Activated CD4-positive, alpha-beta T cell treated with anti-CD3 and anti-CD28 coated beads, Interleukin-2, amount 50 U/mL, for 1 hour (primary cell): ENCODE results near the gene CPVL.

ENCODE experiments used
- DNase-seq: peaks from one replicate; pipeline ENCODE4 v3.0.0-alpha.2; 2020

Gene CPVL

DNA sequence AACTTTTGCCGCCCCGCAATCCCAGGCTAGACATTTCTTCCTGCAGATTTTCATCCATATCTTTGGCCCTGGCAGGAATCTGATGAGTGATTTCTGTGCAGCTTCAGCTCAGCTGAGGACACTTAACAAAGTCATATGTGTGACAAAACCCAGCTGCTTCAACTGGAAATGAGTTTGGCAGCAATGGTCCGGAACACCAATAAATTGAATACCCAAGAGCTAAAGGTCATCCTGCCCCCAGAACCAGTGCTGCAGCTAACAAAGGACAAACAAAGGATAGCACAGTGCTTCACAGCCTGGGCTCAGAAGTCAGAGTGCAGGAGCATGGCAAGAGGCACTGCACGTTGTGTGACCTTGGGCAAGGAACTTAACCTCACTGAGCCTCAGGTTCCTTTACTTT, 148.2 kb downstream of the CPVL start:
- DNase-seq = no peak

DNA sequence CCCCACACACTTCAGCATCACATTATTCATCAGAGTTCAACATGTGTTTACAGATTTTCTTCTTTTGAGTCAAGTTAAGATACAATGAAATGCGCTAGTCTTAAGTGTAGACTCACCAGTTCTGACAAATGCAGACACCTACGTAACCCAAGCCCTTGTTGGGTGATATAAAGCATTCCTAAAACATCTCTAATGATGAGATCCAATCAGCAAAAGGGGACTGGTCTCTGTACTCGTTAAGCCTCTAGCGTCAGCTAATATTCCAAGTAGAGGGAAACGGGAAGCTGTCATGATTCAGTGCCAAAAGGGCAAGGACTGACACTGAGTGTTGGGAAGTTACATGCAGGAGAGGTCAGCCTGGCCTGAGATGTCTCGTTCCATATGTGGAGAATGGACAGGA, 149.5 kb downstream of the CPVL start:
- no peak for DNase-seq

DNA sequence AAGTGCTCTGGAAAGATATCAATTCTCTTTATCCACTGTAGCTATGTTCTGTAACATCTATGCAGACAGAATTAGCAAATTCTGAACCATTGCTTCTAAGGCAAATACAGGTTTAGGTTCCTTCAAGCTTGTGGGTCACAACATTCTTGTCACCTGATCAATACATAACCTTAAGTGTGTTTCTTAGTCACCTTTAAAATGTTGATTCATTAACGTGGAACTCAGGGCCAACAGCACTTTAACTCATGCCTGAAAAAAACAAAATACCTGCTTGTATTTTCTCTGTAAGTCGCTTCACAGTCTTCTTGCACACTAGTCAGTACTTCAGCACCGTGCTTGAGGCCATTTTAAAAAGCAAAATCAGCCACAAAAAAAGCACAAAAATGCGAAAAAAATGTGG, 153.0 kb downstream of the CPVL start:
- DNase-seq = no peak

DNA sequence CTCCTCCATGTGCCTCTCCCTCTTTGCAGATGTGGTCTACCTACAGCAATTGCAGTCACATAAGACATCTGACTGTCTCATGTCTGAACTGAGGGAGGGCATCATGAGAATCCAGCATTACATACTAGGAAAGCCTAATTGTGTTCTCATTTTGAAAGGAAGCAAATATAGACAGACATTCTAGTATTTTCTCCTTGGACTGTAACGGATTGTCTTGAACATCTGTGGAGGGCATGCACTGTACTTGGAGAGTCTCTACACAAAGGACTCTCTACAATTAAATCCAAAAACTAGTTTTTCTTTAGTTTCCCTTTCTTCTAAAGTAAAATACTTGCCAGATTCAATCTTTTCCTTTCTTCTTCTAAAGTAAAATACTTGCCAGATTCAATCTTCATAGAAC, 153.5 kb downstream of the CPVL start:
- DNase-seq = no peak

DNA sequence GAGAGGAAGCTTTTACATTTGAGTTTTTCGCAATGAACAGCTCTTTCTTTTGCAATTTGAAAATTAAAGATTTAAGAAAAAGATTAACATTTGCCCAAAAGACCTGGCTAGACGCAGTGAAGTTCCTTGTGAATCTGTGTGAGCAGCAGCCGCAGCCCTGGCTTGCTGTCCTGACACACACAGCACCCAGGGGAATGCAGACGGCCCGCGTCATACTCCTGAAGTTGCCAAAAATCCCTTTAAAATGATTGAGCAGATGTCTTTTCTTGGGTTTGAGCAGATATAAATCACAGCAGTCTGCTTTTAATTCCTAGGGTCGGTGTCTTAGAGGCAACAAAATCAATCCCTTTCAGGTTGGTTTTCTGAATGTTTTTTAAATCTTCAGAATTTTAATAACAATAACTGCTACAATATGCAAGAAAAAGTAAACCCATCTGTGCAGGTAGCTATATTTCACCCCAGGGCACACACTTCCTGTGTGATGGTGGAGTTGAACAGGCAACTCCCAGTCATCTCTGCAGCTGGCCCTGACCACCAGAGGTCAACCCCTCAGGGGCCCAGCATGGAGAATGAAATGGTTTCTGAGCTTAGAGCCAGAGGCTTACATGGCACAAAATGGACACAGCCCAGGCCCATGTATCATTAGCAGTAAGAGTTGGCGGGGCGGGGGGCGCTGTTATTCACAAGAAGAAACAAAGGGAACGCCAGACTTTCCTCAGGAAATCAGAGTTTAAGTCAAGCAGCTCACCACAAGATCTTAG, 156.0 kb downstream of the CPVL start:
- DNase-seq = no peak

DNA sequence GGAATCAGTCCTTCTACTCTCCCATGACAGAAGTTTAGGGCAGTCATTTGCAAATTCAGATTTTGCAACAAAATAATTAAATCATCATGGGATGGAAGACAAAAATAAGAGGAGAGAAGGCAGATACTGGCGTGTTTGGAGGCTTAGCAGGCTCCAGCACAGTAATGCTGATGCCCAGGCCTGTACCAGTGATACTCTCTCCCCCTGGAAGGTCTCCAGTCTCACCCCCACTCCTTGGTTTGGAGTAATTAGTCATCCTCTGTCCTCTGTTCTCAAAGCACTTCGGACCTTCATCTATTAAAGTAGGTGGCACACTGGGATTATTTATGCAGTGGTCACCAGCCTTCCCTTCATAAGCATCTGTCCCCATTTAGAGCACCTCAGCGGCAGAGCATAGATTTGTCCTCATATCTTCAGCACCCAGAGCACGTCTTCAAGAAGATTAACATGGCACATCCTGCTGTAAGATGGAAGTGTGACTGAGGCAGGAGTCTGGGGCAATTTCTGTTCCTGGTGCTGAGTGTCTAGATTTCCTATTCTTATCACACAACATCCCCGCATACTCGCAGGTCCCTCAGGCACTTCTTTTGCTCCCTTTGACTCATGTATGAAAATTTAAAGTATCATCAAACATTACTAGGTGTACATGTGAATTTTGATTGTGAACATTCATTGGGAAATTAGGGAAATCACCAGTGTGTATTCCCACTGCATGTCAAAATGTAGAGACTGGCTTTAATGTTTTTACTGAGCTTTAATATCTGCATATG, 156.9 kb downstream of the CPVL start:
- DNase-seq = no peak

DNA sequence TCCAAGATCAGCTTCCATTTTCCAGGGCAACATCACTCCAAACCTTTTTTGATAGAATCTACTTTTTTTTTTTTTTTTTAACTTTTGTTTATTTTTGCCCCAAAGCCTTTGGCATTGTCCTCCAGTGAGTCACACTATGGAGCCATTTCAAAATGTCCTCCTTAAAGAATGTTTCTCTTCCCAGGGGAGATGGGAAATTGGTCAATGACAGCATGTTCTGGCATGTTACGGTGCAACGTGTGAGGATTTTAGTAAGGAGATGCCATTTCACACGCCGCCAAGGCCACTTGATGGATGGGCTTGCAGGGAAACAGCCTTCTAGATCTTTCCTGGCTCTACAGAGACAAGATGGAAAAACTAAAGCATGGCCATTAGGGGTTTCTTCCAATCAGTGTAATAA, 157.5 kb downstream of the CPVL start:
- DNase-seq = no peak

DNA sequence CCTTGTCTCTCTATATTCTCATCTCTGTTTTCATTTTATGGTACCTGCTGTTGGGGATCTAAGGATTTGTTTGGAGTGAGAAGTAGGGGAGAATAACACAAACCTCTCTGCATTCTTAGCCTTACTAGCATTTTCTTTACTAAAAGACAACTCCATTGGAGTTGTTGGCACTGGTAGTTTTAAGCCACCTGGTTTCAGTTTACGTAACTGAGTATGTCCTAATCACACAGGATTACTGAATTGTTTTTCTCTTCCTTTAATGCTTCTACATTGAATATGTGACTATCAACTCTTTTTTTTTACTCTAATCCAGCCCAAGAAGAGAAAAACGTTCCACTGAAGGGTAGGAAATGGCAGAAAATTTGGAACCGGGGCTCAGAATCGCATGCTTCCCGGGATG, 158.2 kb downstream of the CPVL start:
- no peak for DNase-seq

DNA sequence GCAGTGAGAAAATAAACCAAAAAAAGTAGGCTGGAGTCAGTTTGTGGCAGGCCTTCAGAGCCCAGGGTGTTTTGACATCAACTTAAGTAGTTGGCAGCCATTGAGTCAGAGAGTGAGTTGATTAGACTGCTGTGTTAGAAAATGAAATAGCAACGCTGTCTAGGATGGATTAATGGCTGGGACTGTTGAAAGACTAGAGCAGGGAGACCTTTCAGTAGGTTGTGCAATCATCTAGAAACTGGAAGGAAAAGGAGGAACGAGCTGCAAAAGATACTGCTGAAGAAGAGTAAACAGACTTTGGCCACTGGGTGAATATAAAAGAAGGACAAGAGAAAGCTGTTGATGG, 159.6 kb downstream of the CPVL start:
- no peak for DNase-seq

DNA sequence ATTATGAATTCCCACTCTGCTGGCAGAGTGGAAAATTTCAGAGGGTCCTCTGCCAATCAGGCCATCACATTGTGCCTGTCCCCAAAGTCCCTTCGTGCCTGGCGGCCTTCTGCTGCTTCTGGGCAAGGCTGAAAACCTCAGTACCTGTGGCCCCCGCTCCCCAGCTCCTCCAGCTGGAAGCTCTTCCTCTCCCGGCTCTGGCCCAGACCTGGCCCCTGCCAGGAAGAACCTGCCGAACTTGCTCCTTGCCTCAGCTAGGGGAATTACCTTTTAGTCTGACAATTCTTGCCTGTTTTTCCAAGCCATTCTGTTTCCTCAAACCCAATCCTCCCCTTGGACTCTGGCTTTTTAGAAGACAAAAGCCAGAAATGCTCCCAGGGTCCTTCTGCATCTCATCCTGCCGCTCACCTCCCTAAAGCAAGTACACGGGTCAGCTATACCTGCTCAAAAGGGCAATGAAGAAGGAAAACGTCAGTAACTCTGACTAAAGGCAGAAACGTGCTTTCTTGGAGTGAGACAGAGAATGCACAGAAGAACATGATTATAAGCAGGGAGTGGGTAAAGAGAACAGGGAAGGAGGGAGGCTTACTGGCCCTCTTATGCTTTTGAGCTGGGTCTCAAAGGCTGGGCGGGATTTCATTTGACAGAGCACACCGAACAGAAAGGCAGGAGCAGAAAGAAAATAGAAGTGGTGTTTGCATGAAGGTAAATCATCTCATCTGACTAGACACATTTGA, 160.1 kb downstream of the CPVL start:
- DNase-seq = no peak

DNA sequence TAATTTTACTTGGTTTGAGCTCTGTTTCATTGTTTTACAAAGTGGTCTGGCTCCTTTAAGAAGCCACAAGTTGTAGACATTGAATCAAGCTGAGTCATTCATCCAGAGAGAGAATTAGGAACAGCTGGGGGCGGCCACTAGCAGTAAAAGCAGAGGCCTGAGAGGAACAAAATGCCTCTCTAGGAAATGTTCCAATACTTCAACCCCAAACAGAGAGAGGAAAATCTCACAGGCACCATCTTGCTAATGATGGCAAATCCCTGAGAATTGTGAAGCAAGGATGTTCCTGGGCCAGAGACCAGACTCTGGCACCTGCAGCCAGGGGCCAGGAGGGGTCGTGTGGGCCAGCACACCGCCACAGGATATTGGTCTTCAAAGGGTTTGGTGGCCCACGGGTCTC, 161.7 kb downstream of the CPVL start:
- no peak for DNase-seq

DNA sequence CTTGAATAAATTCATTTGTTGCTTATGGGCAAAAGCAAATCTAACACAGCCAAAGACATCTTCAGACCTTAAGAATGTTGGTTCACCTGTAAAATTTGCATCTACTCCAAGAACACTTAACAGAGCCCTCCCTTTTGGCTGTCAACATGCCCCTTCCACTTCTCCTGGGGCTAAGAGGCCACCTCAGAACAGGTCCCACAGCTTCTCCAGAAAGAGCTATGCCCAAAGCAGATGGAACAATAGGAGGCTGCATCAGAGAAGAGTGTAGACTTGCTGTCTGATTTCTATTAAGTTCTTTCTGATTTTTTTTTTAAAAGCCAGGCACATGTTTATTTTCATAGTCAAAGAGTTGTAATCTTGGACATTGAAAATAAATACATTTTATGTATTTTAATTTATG, 162.1 kb downstream of the CPVL start:
- DNase-seq = no peak

DNA sequence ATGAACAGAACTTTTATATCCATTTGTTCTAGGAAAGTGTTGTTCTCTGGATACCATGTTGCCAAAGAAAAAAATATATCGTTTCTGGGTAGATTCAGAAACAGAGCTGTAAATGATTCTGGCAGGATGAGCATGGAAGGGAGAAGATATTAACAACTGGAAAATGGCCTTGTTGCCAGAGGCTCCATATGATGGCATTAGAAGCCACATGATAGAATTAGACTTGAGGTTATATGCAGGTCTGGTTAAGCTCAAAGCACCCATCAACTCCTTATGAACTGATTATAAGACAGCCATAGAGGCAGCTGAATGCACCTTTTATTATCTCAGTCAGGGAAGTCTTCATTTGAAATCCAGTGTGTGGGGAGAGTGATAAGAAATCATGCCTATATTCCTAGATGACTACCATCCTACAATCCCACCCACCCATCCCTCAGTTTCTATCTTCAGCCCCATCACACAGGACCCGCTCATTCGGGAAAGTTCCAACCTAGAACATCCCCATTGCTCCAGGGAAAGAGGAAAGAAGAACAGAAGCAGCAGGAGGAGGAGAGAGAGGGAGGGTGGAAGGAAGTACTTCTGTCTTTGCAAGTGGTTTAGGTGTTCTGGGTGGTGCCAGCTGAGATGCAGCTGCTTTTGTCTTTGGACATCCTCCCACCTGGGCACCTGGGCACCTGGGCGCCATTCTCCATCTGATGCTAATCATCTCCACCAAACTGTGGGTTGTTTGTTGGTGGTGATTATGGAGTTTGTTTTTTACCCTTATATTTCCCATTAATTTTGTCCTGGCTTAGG, 162.7 kb downstream of the CPVL start:
- DNase-seq = no peak

DNA sequence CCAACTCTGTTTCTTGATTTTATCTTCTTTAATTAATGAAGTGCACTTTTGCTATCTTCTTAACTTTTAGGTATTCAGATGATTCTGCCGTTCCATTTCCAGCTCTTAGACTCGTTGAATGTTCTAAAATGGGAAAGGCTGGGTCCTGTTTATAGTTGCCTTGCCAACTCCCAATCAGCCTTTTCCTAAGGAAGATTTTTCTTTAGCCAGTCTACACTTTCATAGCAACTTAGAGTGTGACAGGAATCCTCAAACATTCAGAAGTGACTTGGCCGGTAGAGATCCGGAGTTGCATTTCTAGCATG, 165.2 kb downstream of the CPVL start:
- no peak for DNase-seq

DNA sequence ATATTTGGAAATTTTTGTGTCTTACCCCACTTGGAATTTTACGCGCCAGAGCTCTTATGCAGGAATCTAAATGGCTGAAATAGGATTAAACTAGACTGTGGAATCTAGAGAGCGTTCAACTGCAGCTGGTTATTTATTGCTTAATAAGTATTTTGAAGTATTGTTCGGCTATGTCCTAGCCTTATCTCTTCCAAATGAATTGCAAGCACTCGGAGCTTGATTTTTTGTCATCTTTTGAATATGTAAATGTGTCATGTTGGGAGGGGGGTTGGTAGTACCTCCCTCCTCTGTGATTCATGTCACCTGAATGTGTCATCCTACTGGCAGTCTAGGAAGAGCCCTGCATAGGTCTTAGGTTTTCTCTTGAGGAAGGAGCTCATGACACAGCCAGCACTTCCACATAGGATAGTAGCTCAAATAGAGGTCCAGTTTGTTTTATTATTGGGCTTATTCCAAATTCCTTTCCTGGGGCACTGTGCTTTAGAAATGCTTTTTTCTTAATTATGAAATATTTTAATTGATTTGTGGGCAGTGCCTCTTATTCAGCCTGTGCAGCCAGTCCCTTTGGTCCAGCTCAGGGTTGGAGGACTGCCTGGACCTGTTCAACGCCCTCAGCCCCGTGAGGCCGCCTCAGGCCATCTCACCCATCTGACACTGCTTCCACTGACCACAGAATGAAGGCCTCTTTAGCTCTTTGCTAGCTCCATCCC, 165.7 kb downstream of the CPVL start:
- DNase-seq = no peak

DNA sequence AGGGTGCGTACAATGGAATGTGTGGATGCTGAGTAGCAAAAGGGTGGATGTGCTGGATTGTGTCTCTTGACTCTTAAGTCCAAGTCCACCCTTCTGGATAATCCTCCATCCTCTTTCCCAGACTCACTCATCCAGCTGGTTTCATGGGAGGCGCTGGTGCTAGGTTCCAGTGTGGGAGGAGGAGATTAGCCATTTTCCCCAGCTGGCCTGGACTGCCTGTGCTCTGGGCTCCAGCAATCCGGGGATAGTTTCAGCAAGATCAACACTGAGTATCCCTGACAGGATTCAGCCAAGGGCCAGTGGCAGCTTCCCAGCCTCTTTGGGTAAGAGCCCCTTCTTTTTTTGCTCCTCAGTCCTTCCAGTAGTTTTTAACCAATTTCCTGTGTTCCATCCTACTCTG, 166.6 kb downstream of the CPVL start:
- DNase-seq = no peak

DNA sequence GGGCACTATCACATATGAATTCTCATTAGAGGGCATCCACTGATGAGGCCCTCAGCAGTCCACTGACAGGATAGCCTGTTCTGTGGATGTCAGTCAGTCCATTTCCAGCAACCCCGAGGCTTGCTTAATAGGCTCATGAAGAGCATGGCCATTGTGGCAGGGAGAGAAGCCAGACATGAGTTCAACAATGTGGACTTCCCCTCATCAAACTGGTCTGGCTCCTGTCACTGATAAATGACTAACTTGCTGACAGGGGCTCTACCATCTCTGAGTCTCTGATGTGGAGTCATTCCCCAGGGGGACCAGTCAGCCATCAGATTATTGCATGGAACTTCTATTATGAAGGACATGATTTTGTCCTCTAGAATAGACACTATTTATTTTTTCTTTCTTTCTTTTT, 168.5 kb downstream of the CPVL start:
- DNase-seq = no peak

DNA sequence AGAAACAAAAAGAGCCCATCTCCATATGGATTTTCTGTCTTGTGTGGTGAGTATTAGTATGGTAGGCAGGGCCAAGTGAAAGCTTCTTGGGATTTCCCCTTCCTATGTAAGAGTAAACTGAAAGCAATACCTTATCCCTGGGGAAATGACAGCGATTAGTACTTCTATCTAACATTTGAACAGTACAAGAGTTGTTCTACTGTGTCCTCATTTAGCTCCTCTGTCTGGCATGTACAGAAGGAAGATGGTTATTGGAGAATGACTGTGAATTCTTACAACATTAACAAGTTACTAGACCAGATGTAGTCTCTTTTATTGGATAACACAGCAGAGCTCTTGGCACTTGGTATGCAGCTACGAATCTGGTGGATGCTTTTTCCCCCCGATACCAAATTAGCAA, 170.3 kb downstream of the CPVL start:
- no peak for DNase-seq

DNA sequence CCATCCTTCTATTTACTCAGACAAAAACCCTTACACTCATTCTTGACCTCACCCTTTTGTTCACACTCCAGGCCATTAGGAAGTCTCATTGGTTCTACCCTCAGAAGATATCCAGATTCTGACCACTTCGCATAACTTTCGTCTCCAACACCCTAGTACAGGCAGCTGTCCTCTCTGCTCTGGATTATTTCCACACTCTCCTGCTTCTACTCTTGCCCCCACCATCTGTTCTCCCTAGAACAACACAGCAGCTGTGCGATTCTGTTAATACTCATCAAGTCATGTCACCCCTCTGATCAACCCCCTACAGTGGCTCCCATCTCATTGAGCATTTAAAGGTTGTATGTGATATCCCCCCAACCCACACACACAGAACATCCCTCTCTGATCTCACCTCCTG, 172.7 kb downstream of the CPVL start:
- no peak for DNase-seq

DNA sequence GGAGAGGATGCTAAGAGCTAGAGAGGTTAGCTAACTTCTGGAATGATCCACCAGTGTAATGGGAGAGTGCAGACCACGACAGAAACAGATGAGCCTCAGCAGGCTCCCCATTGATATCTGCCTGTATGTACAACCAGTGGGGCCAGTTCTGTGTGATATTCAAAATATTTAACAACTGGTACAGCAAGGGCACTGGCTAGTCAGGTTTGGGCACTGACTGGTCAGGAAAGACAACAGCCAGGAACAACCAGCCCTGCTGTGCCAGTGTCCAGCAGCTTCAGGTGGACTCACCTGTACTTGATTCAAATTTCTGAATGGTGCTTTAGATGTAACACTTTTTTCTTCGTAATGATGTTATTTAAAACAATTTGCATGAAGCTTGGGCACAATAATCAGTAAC, 182.3 kb downstream of the CPVL start:
- no peak for DNase-seq

DNA sequence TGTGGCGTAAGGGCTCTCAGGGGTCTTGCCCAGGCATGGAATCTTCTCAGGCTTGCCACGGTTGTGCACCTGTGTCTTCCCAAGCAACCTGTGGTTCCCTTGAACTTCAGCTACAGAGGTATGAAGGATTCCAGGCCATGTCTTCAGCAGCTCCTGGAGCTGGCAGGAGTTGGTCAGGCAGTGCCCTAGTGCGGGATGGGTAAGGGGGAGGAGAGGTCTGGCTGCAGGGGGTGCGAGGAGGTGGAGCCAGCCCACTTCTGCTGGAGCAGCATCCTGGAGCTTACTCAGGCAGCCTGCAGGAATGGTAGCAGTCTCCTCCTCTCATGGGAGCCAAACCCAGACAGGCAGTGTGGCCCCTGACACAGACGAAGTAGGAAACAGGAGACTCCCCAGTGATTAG, 184.4 kb downstream of the CPVL start:
- no peak for DNase-seq

DNA sequence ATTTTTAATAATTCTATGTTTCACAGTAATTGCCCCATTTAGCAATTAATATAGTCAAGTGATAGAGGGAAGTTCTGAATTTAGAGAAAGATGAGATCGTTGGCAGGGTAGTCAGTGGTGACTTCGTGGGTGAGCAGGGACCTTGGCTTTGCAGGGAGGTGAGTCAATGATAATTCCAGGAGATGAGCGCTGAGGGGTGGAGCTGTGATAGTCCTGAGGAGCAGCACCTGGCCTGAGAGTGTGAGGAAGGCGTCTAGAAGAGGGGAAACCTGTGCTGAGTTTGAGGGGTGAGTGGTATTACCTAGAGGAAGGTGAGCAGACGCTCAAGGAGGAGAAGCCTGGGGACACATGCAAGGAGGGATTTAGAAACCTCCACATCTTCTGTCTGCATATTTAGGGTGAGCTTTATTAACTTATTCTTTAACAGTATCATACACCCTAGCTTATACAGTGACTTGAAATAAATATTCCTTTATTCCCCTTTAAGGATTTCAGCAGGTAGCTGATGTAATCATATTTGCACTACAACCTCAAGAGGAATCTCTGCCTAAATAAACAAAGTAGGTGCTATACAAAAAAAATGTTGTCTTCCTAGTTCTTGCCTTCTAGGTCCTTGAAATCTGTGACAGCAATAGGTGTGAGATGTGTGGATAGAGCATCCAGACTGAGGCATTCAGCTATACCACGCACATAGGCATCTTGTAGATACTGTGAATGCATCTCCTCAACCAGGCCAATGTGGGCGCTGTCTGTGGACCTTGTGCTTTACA, 186.1 kb downstream of the CPVL start:
- DNase-seq = no peak
